HFF-Myc (cell line): ENCODE data around the gene GNG5.
"Not testable (repeated sequence)": the region's sequence is repeated elsewhere in the genome, so short reads cannot be mapped to it uniquely, and the experiment has no call there.

ENCODE experiments used
- DNase-seq: peaks from one replicate; pipeline ENCODE4 v3.0.0-alpha.2; 2011; ENCODE audit warnings: low read depth; ENCODE audit errors: extremely low read depth
- H3K4me3 ChIP-seq: replicated peaks from 2 replicates; pipeline ENCODE4 v1.5.1; 2011; ENCODE audit warnings: low read depth, mild to moderate bottlenecking, control low read depth, low read length
- CTCF ChIP-seq: IDR thresholded peaks from 2 replicates; pipeline ENCODE4 v1.5.1; 2012; ENCODE audit warnings: mild to moderate bottlenecking, low read depth, low read length, control low read depth; ENCODE audit errors: missing control alignments

The GNG5 gene

DNA sequence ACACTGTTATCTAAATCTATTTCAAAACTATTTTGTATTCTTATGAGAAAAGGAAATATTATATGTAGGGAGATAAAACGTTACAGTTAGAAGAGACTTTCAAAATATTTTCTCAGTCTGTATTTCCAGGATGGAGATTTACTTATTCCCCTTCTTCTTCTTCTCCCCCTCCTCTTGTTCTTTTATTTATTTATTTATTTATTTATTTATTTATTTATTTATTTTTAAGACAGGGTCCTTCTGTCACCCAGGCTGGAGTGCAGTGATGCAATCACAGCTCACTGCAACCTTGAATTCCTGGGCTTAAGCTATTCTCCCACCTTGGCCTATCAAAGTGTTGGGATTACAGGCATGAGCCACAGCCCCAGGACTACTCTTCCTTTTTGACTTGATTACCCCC, 30.2 kb downstream of the GNG5 start:
- no peak for TF ChIP-seq CTCF
- no peak overlapping the region for H3K4me3 ChIP-seq
- DNase-seq = no peak

- no peak for DNase-seq
- no peak overlapping the region for H3K4me3 ChIP-seq
- TF ChIP-seq CTCF = no peak
Measured at GRCh38 chr1:84467298-84467697, 39.1 kb downstream of the GNG5 start.

DNA sequence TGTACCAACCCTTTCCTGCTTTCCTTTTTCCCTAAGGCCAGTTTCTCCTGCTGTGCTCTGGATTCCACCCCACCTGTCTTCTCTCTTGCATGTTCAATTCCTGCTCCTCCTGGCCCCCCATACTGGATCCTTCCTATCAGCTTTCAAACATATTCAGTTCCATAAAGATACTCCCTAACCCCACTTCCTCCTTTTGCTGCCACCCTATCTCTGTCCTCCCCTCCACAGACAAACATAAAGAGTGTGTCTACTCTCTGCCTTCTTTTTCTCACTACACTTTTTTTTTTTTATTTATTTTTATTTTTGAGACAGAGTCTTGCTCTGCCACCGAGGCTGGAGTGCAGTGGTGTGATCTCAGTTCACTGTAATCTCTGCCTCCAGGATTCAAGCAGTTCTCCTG, 44.3 kb downstream of the GNG5 start:
- DNase-seq = no peak
- no peak for TF ChIP-seq CTCF
- H3K4me3 ChIP-seq = no peak overlapping the region

- TF ChIP-seq CTCF = no peak
- no peak overlapping the region for H3K4me3 ChIP-seq
- DNase-seq = no peak
Measured at GRCh38 chr1:84452436-84452835, 53.9 kb downstream of the GNG5 start.

- no peak for DNase-seq
- no peak overlapping the region for H3K4me3 ChIP-seq
- no peak for TF ChIP-seq CTCF
Measured at GRCh38 chr1:84450910-84451309, 55.5 kb downstream of the GNG5 start.

- not testable (repeated sequence) for H3K4me3 ChIP-seq, DNase-seq
Measured at GRCh38 chr1:84448704-84449103, 57.7 kb downstream of the GNG5 start.
